ENCODE measurements around the gene SLC2A13.
"Not testable (repeated sequence)": the region's sequence is repeated elsewhere in the genome, so short reads cannot be mapped to it uniquely, and the experiment has no call there.

The SLC2A13 gene

GRCh38 chr12:40034156-40034555, 71.7 kb downstream of the SLC2A13 start:
- no peak for DNase-seq

GRCh38 chr12:40033242-40033630, 72.6 kb downstream of the SLC2A13 start:
- DNase-seq, result no peak

DNA sequence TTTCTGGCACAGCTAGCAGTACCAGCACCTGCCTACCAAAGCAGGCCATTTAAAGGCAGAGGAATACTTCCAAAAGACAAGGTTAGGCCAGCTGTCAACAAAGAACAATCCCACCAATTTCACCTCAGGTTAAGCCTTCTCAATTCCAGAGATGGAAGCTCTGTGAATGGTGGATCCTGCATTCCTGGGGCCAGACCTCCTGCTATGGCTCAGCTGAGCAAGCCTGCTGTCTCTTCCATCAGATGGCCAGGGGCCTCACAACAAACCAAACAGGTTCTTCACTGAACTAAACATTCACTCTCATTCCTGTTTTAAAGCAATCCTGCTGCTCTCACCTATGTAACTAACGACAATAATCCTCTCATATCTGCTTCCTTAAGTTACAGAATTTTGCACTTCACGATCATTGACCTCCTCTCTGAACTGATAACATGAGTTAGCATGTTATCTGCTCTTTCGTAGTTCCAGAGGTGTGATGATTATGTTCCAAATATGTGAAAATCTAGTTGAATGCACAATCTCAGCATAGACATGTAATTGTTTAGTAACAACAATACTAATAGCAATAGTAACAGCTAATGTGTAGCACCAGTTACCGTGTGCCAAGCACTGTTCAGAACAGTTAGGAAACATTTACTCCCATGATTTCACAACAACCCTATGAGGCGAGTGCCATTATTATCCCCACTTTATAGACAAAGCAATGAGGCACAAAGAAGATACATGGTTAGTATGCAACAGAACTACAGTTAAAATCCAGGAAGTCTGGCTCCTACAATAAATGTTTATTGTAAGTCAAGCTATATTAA, 73.2 kb downstream of the SLC2A13 start:
- DNase-seq, result no peak

- no peak for DNase-seq
These were observed 73.9 kb downstream of the SLC2A13 start for GRCh38 chr12:40031965-40032364.

- DNase-seq, result not testable (repeated sequence)
These were observed 74.9 kb downstream of the SLC2A13 start for GRCh38 chr12:40030970-40031369.

GRCh38 chr12:40028296-40028695, 77.6 kb downstream of the SLC2A13 start:
- DNase-seq, result no peak

DNA sequence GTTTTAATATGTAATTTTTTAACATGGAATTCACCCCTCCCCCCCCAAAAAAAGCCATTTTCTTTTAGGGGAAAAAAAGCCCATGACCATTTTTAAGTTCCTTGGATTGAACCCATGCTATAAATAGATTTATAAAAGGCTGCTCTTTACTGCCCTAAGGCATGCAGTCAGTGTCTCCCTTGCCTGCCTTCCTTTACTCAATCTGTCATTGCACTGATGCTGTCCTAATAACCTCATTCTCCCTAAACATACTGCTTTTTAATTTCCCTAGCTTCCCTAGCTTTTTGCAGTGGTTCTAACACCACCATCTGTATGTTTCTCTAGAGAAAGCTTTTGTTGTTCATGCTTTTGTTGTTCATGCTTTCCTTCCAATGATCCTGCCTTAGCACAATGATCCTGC, 83.0 kb downstream of the SLC2A13 start:
- DNase-seq, result no peak

DNA sequence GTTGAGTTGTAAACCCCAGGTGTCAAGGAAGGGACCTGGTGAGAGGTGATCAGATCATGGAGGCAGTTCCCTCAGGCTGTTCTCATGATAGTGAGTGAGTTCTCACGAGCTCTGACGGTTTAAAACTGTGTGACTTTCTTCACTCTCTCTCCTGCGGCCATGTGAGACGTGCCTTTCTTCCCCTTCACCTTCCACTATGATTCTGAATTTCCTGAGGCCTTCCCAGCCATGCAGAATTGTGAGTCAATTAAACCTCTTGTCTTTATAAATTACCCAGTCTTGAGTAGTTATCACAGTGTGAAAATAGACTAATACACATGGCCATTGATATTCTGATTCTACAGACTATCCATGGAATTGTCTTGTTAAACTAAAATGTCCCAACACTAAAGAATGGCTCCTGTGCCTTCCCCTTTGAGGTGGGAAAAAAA, 85.6 kb downstream of the SLC2A13 start:
- DNase-seq, result no peak

GRCh38 chr12:40017488-40017887, 88.4 kb downstream of the SLC2A13 start:
- no peak for DNase-seq

- DNase-seq, result no peak
These were observed 88.9 kb downstream of the SLC2A13 start for GRCh38 chr12:40016980-40017379.

DNA sequence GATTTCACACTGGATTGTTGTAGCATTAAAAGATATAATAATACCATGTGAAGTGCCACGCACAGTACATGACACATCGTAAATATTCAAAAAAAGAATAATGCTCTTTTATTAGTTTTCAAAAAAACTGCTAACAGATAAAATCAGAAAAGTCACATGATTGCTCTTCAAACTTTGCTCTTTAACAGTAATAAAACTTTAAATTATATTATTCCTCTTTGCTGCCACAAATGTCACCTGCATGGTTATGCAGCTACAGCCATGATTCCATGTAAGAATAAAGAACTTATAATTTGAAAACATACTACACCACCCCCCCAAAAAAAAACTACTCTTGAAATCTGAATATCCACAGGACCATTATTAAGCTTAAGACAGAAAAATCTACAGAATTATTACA, 90.0 kb downstream of the SLC2A13 start:
- no peak for DNase-seq

DNA sequence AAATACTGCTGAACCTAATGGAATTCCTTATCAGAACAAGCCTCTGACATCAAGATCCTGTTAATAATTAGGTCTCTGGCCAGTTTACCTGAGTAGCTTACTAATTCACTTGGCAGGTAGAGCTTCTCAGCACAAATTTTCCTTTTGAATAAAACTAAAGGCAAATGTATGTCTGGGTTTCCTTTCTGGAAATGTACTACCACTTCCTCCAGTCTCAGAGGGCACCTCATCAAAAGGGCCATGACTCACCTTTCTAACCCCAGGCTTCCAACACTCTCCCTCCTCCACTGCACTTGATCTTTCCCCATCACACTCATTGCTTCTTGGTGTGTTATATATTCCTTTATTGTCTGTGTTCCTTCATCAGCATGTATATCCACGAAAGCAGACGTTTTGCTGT, 90.5 kb downstream of the SLC2A13 start:
- no peak for DNase-seq

- no peak for DNase-seq
These were observed 92.0 kb downstream of the SLC2A13 start for GRCh38 chr12:40013847-40014246.

DNA sequence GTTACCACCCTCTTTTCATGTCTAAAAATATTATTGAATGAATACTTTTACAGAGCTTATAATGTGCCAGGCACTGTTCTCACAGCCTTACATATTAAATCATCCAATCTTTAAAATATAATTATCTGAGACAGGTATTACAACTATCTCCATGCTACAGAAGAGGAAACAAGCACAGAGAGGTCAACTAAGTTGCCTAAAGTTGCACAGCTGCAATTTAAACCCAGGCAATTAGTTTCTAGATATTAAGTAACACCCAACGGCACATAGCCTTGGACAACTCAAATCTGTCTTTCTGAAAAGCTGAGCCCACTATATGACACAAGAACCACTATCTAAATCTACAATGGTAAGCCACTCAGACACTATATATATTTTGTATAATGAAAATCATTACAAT, 92.6 kb downstream of the SLC2A13 start:
- no peak for DNase-seq

DNA sequence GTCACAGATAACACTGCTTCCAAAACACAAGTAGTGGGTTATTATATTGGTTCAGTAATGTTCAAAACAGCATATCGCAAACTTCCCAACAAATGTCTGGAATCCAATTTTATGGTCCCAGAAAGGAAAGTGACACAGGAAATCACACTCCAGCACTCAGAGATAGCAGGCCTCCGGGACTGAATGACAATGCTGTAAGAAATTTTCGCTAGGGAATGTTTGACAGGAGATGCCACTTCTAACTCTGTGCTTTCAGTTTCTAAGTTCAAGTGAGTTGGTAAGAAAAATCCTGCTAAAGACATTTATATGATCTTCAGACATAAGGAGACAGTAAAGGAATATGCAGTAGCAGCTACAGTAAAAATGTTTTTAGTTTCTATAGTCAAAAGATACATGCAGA, 93.2 kb downstream of the SLC2A13 start:
- no peak for DNase-seq

GRCh38 chr12:40011775-40012129, 94.1 kb downstream of the SLC2A13 start:
- no peak for DNase-seq

DNA sequence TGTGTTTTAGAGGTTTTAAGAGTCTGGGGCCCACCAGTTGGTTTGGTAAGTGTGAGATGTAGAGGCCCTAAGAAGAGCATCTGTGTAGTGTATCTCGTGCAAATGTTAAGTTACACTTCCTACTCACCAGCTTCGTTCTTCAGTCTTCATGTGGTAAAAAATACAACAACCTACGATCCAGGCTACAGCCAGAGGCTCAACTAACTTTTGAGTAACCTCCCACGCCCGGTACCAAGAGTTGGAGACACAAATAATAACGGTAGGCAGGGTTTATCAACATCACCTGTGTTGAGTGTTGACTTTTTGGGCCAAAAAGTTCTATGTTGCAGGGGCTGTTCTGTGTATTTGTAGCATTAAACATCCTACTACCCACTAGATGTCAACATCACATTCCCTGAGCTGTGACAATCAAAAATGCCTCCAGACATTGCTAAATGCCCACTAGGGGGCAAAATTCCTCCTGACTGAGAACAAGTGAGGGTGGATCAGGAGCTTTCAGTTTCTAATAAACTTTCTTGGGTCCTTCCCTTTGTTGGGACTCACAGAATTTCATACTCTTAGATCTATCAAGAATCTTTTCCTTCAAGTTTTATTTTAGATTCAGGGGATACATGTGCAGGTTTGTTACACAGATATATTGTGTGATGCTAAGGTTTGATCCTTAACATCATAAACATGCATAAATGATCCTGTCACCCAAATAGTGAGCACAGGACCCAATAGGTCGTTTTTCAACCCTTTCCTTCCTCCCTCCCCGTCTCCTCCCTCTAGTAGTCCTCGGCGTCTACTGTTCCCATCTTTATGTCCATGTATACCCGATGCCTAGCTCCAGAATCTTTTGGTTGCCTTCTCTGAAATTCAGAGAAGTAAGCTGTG, 94.7 kb downstream of the SLC2A13 start:
- DNase-seq, result no peak

GRCh38 chr12:40002178-40003169, 103.4 kb downstream of the SLC2A13 start:
- DNase-seq, result no peak

- DNase-seq, result no peak
These were observed 104.5 kb downstream of the SLC2A13 start for GRCh38 chr12:40001406-40001805.

DNA sequence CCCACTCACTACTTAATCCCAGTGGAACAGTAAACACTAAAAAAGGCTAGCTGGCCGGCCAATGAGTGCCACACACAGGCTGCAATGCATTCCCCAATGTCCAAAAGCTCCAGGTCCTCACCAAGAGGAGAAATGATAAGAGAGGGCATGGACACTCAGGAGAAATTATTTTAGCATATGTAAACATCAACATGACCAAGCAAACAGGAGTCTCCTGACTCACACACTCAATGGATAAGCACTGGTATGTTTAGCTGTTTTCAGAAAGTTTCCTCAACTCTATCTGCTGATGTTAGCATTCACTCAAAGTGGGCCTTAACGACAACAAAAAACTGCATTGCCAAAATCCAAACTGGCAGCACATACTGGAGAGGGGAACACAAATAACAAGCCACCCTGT, 105.0 kb downstream of the SLC2A13 start:
- no peak for DNase-seq

GRCh38 chr12:39993268-39993667, 112.6 kb downstream of the SLC2A13 start:
- no peak for DNase-seq

DNA sequence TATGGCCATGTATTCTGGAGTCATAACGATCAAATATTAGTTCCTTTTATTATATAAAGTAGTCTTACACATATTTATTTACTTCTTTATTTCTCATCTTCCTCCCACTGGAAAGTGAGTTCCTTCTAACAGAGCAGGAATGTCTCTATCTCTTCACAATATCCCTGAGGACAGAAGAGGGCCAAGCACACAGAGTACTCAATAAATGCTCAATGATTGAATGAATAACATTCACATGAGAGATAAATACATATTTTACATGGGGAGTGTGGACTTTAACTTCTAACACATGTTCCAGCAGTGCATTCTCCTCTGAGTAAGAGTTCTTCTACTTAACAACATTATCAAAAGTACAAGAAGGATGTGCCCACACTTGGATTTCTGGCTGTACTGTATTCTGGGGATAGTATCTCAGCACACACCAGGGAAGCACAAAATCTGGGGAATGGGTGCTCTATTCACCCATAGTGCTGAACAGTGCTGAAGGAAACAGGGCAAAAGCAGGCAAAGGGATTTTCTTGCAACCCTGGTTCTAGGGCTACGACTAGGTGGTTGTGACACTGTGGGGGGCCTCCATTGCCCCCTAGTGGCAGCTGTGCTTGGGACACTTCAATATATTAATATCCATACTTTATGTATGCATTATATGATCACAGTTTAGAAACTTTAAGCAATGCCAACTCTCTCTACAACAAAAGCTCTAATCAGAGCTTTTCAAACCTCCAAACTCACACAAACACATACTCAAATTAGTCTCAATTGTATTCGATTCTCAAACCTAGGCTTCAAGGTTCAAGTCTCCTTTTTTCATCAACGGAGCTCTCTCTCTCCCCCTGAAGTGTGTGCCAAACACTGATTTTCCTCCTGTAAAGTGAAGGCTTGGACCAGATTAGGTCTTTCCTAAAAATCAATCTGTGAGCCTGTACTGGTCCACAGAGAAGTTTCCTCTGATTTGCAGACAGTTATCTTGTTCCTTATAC, 115.5 kb downstream of the SLC2A13 start:
- DNase-seq, result no peak

All from NCI-H2029 (cell line).